Measurements from ENCODE around the gene TP53RK. TPM values are rescaled to one million over a fixed set of nuclear protein-coding genes. Genes with fewer than 3 reads are reported as not detected.

TP53RK gene
- polyA plus RNA-seq, 1 of the 3 experiments (the other 2 are of a cell fraction): 5.5 TPM

- H3K79me2 ChIP-seq (ENCODE audit: insufficient read depth): no peaks in the 10 kb centered on the region
- no peak overlapping the region for H3K27ac ChIP-seq (ENCODE audit: low read depth in 2 of 2, low read length in 1 of 2)
- no peak for DNase-seq
- H3K9me2 ChIP-seq: no peaks in the 10 kb centered on the region
- no peaks in the 10 kb centered on the region for H3K9me3 ChIP-seq
- H3K4me3 ChIP-seq (ENCODE audit: low read depth in 2 of 2, low read length in 1 of 2): no peak overlapping the region
- POLR2A ChIA-PET: no interaction called here
- H3K9ac ChIP-seq: no peak overlapping the region
- H3K36me3 ChIP-seq (replicated peaks in 1 of 2; ENCODE audit: control insufficient read depth in 1 of 2, insufficient read depth in 2 of 2, low read length in 1 of 2): no peaks in the 10 kb centered on the region
- no peaks in the 10 kb centered on the region for H3K4me1 ChIP-seq (ENCODE audit: control insufficient read depth in 1 of 2, insufficient read depth in 2 of 2, low read depth in 1 of 2, low read length in 1 of 2)
- no peaks in the 10 kb centered on the region for H3K27me3 ChIP-seq (ENCODE audit: insufficient read depth)
- no peaks in the 10 kb centered on the region for H4K20me1 ChIP-seq (ENCODE audit: insufficient read depth)
- H3F3A ChIP-seq (replicated peaks; ENCODE audit: insufficient read depth): no peaks in the 10 kb centered on the region
- TF ChIP-seq CHD2 (IDR thresholded peaks at IDR 0.05; ENCODE audit: low read length, partially characterized antibody): no peak
- no peak for TF ChIP-seq SMC3 (IDR thresholded peaks at IDR 0.05; ENCODE audit: low read depth, low read length)
- TF ChIP-seq ELF1 (IDR thresholded peaks at IDR 0.05): no peak
- TF ChIP-seq SIN3A (IDR thresholded peaks at IDR 0.05; ENCODE audit: borderline replicate concordance, low read depth, low read length): no peak
- TF ChIP-seq TEAD4 (IDR thresholded peaks at IDR 0.05; ENCODE audit: borderline replicate concordance, insufficient read depth): no peak
- no peak for TF ChIP-seq GABPA (IDR thresholded peaks at IDR 0.05; ENCODE audit: low read depth)
- TF ChIP-seq FOSL2 (IDR thresholded peaks at IDR 0.05; ENCODE audit: borderline replicate concordance, low read depth): no peak
- no peak for TF ChIP-seq USF1 (IDR thresholded peaks at IDR 0.05; ENCODE audit: borderline replicate concordance, low read depth)
- no peak for TF ChIP-seq POLR2AphosphoS5 (IDR thresholded peaks at IDR 0.05; ENCODE audit: low read depth, low read length)
- TF ChIP-seq PBX3 (IDR thresholded peaks at IDR 0.05): no peak
- TF ChIP-seq NFIC (IDR thresholded peaks at IDR 0.05; ENCODE audit: borderline replicate concordance): no peak
- TF ChIP-seq TAF1 (IDR thresholded peaks at IDR 0.05; ENCODE audit: borderline replicate concordance, low read depth, low read length): no peak
- TF ChIP-seq MXI1 (IDR thresholded peaks at IDR 0.05; ENCODE audit: low read depth, low read length): no peak
- no peak for TF ChIP-seq NRF1 (IDR thresholded peaks at IDR 0.05; ENCODE audit: low read depth, low read length)
- TF ChIP-seq RFX5 (IDR thresholded peaks at IDR 0.05; ENCODE audit: low read length): no peak
- TF ChIP-seq JUND (IDR thresholded peaks at IDR 0.05): no peak
- TF ChIP-seq EP300 (IDR thresholded peaks at IDR 0.05; ENCODE audit: borderline replicate concordance in 1 of 2, low read depth in 1 of 2, low read length in 1 of 2): no peak
- TF ChIP-seq RXRA (IDR thresholded peaks at IDR 0.05; ENCODE audit: borderline replicate concordance, low read depth): no peak
- no peak for TF ChIP-seq FOXM1 (IDR thresholded peaks at IDR 0.05; ENCODE audit: low read depth)
- no peak for TF ChIP-seq RAD21 (IDR thresholded peaks at IDR 0.05; ENCODE audit: low read length)
- H3K4me2 ChIP-seq: no peak overlapping the region
- CTCF ChIA-PET: interaction anchor here (0.9 to 1.0 kb wide), 2 partner anchors 9 to 11 kb away, joined by 4 read pairs; no protein-coding TSS in a partner anchor
- no peak overlapping the region for H2AFZ ChIP-seq (ENCODE audit: low read depth)
- WGBS (ENCODE audit: low lambda C conversion rate): 67% methylated on average over 3 of the region's 3 CpGs
Measured at GRCh38 chr20:46671866-46672542, 17.2 kb downstream of the TP53RK start.
